ENCODE data around the gene TMEM165. TPM values are rescaled to one million over a fixed set of nuclear protein-coding genes. Genes with fewer than 3 reads are reported as not detected.

The TMEM165 gene
- total and polyA plus RNA-seq, 9 of the 15 experiments (the other 6 are each of a cell fraction or from before 2014, with no cell fraction given) = 21.3 to 145 (median 96.8) TPM

DNA sequence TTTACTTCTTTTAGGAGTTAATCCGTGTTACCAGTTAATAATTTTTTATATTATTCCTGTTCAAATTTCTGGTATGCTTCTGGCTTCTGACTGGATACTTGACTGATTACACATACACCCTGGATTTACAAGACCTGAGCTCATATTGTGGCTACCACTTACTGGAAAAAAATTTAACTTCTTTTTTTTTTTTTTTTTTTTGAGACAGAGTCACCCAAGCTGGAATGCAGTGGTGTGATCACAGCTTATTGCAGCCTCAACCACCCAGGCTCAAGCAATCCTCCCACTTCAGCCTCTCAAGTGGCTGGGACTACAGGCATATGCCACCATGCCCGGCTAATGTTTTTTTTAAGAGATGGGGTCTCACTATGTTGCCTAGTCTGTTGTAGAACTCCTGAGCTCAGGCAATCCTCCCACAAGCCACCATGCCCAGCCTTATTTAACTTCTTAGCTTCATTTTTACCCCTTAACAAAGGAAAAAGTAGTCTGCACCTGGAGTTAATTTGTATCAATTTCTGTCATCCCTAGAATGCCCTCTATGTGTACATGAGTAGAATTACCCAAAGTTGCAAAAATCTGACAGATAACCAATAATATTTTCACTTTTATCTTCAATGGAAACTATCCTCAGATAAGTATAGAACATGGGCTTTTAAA, 50.3 kb downstream of the TMEM165 start (continued):
- TF ChIP-seq CHD7 (IDR thresholded peaks at IDR 0.05; ENCODE audit: low read depth, low read length) (no peak), NFYB (IDR thresholded peaks at IDR 0.05; ENCODE audit: extremely low read depth, insufficient read length) (no peak), PHF8 (IDR thresholded peaks at IDR 0.05; ENCODE audit: borderline replicate concordance, low read length) (no peak), DIDO1 (tag; IDR thresholded peaks at IDR 0.05; ENCODE audit: low read depth) (no peak), PHF20 (IDR thresholded peaks at IDR 0.05; ENCODE audit: partially characterized antibody) (no peak), MED1 (CRISPR knock-in tag; IDR thresholded peaks at IDR 0.05; ENCODE audit: borderline replicate concordance) (no peak), ZNF398 (CRISPR knock-in tag; IDR thresholded peaks at IDR 0.05) (no peak), ARID4B (CRISPR knock-in tag; IDR thresholded peaks at IDR 0.05) (no peak)
